HEK293 (cell line): ENCODE measurements around the gene RPL23.

Experiments
- HOXC10 ChIP-seq: sonication (generic); formaldehyde crosslinking; IDR thresholded peaks from 2 replicates; pipeline ENCODE4 v1.8.1; 2023; ENCODE audit warnings: mild to moderate bottlenecking, missing genetic modification reagents
- IKZF3 ChIP-seq: fragments of 450-650 bp; IDR thresholded peaks from 2 replicates; pipeline ENCODE4 v1.5.0; 2018; ENCODE audit warnings: missing biosample characterization, mild to moderate bottlenecking, missing genetic modification characterization, moderate library complexity
- OSR2 ChIP-seq: fragments of 450-650 bp; formaldehyde crosslinking; IDR thresholded peaks from 2 replicates; pipeline ENCODE4 v1.5.1; 2016; ENCODE audit warnings: missing biosample characterization, missing genetic modification characterization
- PRDM2 ChIP-seq: fragments of 450-650 bp; formaldehyde crosslinking; IDR thresholded peaks from 2 replicates; pipeline ENCODE4 v1.5.1; 2016; ENCODE audit warnings: missing biosample characterization, missing genetic modification characterization, borderline replicate concordance
- PRDM4 ChIP-seq: fragments of 450-650 bp; formaldehyde crosslinking; IDR thresholded peaks from 2 replicates; pipeline ENCODE4 v1.5.1; 2017; ENCODE audit warnings: missing biosample characterization, missing genetic modification characterization
- PRDM6 ChIP-seq: fragments of 450-650 bp; formaldehyde crosslinking; IDR thresholded peaks from 2 replicates; pipeline ENCODE4 v1.5.1; 2017; ENCODE audit warnings: missing biosample characterization, missing genetic modification characterization
- ZBTB1 ChIP-seq: fragments of 450-650 bp; formaldehyde crosslinking; IDR thresholded peaks from 2 replicates; pipeline ENCODE4 v1.5.1; 2016; ENCODE audit warnings: missing biosample characterization, missing genetic modification characterization
- ZBTB20 ChIP-seq: fragments of 450-650 bp; formaldehyde crosslinking; IDR thresholded peaks from 2 replicates; pipeline ENCODE4 v1.5.1; 2016; ENCODE audit warnings: missing biosample characterization, missing genetic modification characterization
- ZFP41 ChIP-seq: fragments of 450-650 bp; formaldehyde crosslinking; IDR thresholded peaks from 2 replicates; pipeline ENCODE4 v1.5.1; 2016; ENCODE audit warnings: missing biosample characterization, missing genetic modification characterization, borderline replicate concordance
- ZNF112 ChIP-seq: fragments of 450-650 bp; formaldehyde crosslinking; IDR thresholded peaks from 2 replicates; pipeline ENCODE4 v1.5.0; 2017; ENCODE audit warnings: missing biosample characterization, missing genetic modification characterization
- ZNF114 ChIP-seq: fragments of 450-650 bp; formaldehyde crosslinking; IDR thresholded peaks from 2 replicates; pipeline ENCODE4 v1.5.0; 2017; ENCODE audit warnings: missing biosample characterization, missing genetic modification characterization
- ZNF19 ChIP-seq: fragments of 450-650 bp; formaldehyde crosslinking; IDR thresholded peaks from 2 replicates; pipeline ENCODE4; 2016; ENCODE audit warnings: missing biosample characterization, missing genetic modification characterization, low read depth
- ZNF221 ChIP-seq: fragments of 450-650 bp; formaldehyde crosslinking; IDR thresholded peaks from 2 replicates; pipeline ENCODE4 v1.5.1; 2017; ENCODE audit warnings: missing biosample characterization, missing genetic modification characterization, borderline replicate concordance
- ZNF223 ChIP-seq: fragments of 450-650 bp; formaldehyde crosslinking; IDR thresholded peaks from 2 replicates; pipeline ENCODE4 v1.5.1; 2016; ENCODE audit warnings: missing biosample characterization, missing genetic modification characterization
- ZNF274 ChIP-seq, 2 experiments: fragments of 200-500 bp in 1 of 2; fragments of 450-650 bp in 1 of 2; sonication (Bioruptor generic) in 1 of 2; formaldehyde crosslinking in 1 of 2; IDR thresholded peaks; 2 replicates each; pipeline versions ENCODE4 v1.5.1 to v1.6.1; 2014 to 2016; ENCODE audit warnings: borderline replicate concordance in 1 of 2, inconsistent platforms in 1 of 2, low read length in 1 of 2, missing biosample characterization in 1 of 2, missing genetic modification characterization in 1 of 2
- ZNF280C ChIP-seq: fragments of 450-650 bp; formaldehyde crosslinking; IDR thresholded peaks from 2 replicates; pipeline ENCODE4 v1.5.1; 2016; ENCODE audit warnings: missing biosample characterization, missing genetic modification characterization
- ZNF324 ChIP-seq: fragments of 450-650 bp; formaldehyde crosslinking; IDR thresholded peaks from 2 replicates; pipeline ENCODE4 v1.5.1; 2016; ENCODE audit warnings: missing biosample characterization, missing genetic modification characterization
- ZNF354C ChIP-seq: fragments of 450-650 bp; formaldehyde crosslinking; IDR thresholded peaks from 2 replicates; pipeline ENCODE4 v1.5.1; 2016; ENCODE audit warnings: missing biosample characterization, missing genetic modification characterization, low read depth, borderline replicate concordance
- ZNF391 ChIP-seq: fragments of 450-650 bp; formaldehyde crosslinking; IDR thresholded peaks from 2 replicates; pipeline ENCODE4 v1.5.1; 2016; ENCODE audit warnings: low read depth, missing biosample characterization, missing genetic modification characterization, borderline replicate concordance
- ZNF426 ChIP-seq: fragments of 450-650 bp; formaldehyde crosslinking; IDR thresholded peaks from 2 replicates; pipeline ENCODE4 v1.5.1; 2017; ENCODE audit warnings: missing biosample characterization, missing genetic modification characterization, mild to moderate bottlenecking, inconsistent platforms, moderate library complexity
- ZNF529 ChIP-seq: fragments of 450-650 bp; formaldehyde crosslinking; IDR thresholded peaks from 2 replicates; pipeline ENCODE4 v1.5.1; 2017; ENCODE audit warnings: missing genetic modification characterization, missing biosample characterization; ENCODE audit not compliant: insufficient replicate concordance
- ZNF558 ChIP-seq: fragments of 450-650 bp; formaldehyde crosslinking; IDR thresholded peaks from 2 replicates; pipeline ENCODE4 v1.5.1; 2016; ENCODE audit warnings: missing biosample characterization, missing genetic modification characterization
- ZNF560 ChIP-seq: fragments of 450-650 bp; formaldehyde crosslinking; IDR thresholded peaks from 2 replicates; pipeline ENCODE4 v1.5.1; 2017; ENCODE audit warnings: missing biosample characterization, missing genetic modification characterization, borderline replicate concordance
- ZNF747 ChIP-seq: fragments of 450-650 bp; formaldehyde crosslinking; IDR thresholded peaks from 2 replicates; pipeline ENCODE4 v1.5.1; 2016; ENCODE audit warnings: missing biosample characterization, missing genetic modification characterization
- ZNF76 ChIP-seq: fragments of 450-650 bp; formaldehyde crosslinking; IDR thresholded peaks from 2 replicates; pipeline ENCODE4; 2016; ENCODE audit warnings: low read depth, missing biosample characterization, missing genetic modification characterization, borderline replicate concordance
- ZNF837 ChIP-seq: fragments of 450-650 bp; formaldehyde crosslinking; IDR thresholded peaks from 2 replicates; pipeline ENCODE4 v1.5.1; 2016; ENCODE audit warnings: missing biosample characterization, missing genetic modification characterization
- ZSCAN16 ChIP-seq: fragments of 450-650 bp; formaldehyde crosslinking; IDR thresholded peaks from 2 replicates; pipeline ENCODE4 v1.5.1; 2016; ENCODE audit warnings: missing biosample characterization, missing genetic modification characterization

Gene RPL23

GRCh38 chr17:38824899-38825761 is 28.4 kb downstream of the RPL23 start, which contains the start of gene CWC25 (continued):
- TF ChIP-seq ZNF19 (tag by site-specific recombination) (no peak), IKZF3 (tag by site-specific recombination) (no peak), ZNF837 (tag by site-specific recombination) (no peak), ZNF391 (peak; percentile 64; the same call in 1 of the 2 replicates), ZNF76 (peak; percentile 85), PRDM4 (tag by site-specific recombination) (peak; percentile 58), ZNF274 (IDR thresholded peaks at IDR 0.05; ENCODE audit: low read length) (no peak), ZNF274 (tag by site-specific recombination; IDR thresholded peaks at IDR 0.05; ENCODE audit: borderline replicate concordance) (no peak), ZSCAN16 (tag by site-specific recombination) (no peak), ZBTB20 (tag by site-specific recombination) (peak; percentile 61; the same call in 1 of the 2 replicates), OSR2 (tag by site-specific recombination) (no peak), ZNF114 (no peak), ZNF280C (tag by site-specific recombination) (no peak), PRDM2 (tag by site-specific recombination) (no peak), ZNF324 (tag by site-specific recombination) (peak; percentile 89), ZNF221 (tag by site-specific recombination) (no peak), HOXC10 (peak; percentile 88; the same call in 1 of the 2 replicates), ZNF223 (peak; percentile 73; the same call in 1 of the 2 replicates), ZNF747 (tag by site-specific recombination) (no peak), ZNF529 (tag by site-specific recombination) (no peak), ZNF354C (no peak), ZFP41 (no peak), ZBTB1 (tag by site-specific recombination) (no peak), ZNF112 (tag by site-specific recombination) (no peak), ZNF426 (tag by site-specific recombination) (no peak), ZNF558 (tag by site-specific recombination) (peak; percentile 56; the same call in 1 of the 2 replicates), ZNF560 (tag by site-specific recombination) (no peak), PRDM6 (no peak)
